Measurements from ENCODE around the gene TOR4A.
A peak's percentile ranks its signal among the peaks of the same experiment; 100 is the strongest.
"Not testable (repeated sequence)": the region's sequence is repeated elsewhere in the genome, so short reads cannot be mapped to it uniquely, and the experiment has no call there.

Gene TOR4A

DNA sequence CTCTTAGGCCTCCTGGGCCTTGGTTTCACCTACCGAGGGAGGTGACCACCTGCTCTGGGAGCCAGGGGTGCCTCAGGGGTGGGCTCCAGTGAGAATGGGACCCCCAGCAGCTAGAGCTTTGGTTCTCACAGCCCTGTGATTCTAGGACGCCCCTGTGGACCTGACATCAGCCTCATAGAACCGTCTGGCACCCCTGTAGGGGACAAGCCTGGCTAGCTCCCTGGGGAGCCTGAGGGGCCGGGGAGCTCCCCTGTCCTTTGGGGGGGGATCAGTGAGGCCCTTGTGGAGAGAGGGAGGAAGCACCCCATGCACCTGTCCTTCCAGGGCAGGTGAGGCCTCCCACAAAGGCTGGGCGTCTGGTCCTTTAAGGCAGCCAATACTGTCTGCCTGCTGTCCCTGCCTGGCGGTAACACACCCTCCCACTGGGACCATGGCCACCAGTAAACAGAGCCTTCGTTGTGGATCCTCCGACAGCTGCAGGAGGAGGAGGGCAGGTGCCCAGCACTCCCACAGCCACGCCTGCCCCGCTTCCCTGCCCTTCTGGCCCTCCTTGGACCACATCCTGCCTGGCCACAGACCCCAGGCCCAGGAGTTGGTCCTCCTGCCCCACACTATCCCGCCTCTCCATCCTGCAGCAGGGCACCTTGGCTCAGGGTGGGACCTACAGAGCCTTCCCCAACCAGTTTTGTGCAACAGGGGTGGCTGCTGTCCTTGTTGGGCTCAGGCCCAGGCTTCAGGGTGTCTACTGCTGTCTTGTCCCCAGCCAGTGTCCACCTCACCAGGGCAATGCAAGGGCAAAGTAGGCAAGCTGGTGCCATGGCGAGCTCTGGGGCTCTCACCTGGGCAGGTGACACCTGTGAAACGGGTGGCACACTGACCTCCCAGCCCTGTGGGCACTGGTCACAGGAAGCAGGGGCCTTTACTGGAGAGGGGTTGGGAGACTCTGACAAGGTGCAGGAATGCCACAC lies 39.5 kb upstream of the TOR4A start:
- peak; percentile 89 for DNase-seq (ENCODE audit: low spot score)

DNA sequence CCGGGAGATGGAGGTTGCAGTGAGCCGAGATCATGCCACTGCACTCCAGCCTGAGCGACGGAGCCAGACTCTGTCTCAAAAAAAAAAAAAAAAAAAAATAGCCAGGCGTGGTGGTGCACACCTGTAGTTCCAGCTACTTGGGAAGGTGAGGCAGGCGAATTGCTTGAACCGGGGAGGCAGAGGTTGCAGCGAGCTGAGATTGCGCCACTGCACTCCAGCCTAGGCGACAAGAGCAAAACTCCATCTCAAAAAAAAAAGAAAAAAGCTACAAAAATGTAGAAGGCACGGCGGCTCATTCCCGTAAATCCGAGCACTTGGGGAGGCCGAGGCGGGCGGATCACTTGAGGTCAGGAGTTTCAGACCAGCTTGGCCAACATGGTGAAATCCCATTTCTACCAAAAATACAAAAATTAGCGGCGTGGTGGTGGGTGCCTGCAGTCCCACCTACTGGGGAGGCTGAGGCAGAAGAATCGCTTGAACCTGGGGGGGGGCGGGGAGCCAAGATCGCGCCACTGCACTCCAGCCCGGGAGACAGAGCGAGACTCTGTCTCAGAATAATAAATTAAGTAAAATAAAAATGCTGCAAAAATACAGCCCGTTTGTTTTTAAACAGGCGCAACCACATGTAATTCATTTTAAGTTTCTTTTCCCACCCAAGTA lies 37.9 kb upstream of the TOR4A start:
- not testable (repeated sequence) for DNase-seq (ENCODE audit: low spot score)

DNA sequence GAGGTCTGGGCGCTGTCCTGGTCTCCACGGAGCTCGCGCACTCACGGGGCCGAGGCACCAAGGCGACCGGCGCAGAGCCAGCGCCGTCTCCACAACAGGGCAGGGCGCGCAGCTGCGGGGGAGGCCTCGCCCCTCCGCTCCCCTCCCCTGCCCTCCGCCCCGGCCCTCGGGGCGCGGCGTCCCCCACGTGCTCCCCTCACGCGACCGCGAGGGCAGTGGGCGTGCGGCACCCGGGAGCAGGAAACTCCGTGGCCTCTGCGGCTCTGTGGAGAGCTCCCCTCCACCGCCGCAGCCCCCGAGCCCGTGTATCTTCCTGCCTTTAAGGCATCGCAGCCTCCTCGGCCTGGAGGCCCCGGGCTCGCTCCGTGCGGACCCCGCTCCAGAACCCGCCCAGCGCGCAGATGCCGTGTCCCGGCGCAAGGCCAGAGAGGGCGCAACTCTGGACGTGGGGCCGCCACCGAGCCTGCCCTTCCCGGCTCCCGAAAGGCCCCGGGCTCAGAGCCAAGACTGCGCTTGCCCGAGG lies 37.1 kb upstream of the TOR4A start:
- peak; percentile 86 for DNase-seq (ENCODE audit: low spot score)

DNA sequence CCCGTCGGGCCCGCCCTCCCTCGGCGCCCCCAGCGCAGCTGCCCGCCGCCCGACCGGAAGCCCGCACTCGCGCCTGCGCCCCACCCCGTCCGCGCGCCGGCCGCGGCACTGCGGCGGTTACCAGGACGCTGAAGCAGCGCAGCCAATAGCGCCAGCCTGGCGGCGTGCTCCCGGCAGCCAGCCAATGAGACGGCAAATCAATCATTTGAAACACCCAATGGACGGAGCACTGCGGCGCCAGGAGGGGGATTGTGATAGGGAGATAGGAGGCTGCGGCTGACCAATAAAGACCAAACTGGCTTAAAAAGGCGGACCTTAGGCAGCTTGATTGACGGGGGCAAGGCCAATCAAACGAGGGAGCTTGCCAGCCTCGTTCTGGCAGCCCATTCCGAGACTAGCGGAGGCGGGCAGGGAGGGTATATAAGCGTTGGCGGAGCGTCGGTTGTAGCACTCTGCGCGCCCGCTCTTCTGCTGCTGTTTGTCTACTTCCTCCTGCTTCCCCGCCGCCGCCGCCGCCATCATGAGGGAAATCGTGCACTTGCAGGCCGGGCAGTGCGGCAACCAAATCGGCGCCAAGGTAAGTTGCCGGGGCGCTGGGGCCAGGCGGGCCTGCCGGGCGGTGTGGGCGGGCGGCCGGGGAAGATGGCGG lies 36.6 kb upstream of the TOR4A start, which contains the start of gene TUBB4B:
TUBB4B (plus strand) TSS at position 447 of the 649 bp plus-strand sequence; CDS start at position 521, 74 bp downstream.
- DNase-seq (ENCODE audit: low spot score) = peak; percentile 100

DNA sequence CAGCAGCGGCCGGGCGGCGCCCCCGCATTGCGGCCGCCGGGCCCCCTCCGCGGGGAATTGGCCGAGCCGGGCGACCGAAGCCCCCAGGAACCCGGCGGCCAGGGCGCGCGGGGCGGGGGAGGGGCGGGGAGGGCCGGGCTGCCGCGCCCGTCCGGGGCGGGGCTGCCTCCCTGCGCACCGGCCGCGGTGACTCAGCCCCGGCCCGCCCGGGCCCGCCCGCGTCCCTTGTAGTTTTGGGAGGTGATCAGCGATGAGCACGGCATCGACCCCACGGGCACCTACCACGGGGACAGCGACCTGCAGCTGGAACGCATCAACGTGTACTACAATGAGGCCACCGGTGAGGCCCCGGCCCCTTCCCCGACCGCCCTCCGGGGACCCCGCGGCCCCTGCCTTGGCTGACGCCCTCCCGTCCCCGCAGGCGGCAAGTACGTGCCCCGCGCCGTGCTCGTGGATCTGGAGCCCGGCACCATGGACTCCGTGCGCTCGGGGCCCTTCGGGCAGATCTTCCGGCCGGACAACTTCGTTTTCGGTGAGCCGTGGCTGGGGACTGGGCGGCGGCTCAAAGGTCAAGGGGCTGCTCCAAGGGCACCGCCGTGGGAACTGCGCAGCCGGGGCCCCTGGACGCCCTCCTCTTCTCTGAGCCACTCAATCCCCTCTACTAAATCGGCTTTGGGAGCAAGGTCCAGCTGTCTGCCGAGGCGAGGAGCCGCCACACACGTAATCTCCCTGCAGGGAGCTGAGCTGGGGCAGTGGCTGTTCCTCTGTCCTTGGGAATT lies 35.8 kb upstream of the TOR4A start:
- DNase-seq (ENCODE audit: low spot score) = no peak

DNA sequence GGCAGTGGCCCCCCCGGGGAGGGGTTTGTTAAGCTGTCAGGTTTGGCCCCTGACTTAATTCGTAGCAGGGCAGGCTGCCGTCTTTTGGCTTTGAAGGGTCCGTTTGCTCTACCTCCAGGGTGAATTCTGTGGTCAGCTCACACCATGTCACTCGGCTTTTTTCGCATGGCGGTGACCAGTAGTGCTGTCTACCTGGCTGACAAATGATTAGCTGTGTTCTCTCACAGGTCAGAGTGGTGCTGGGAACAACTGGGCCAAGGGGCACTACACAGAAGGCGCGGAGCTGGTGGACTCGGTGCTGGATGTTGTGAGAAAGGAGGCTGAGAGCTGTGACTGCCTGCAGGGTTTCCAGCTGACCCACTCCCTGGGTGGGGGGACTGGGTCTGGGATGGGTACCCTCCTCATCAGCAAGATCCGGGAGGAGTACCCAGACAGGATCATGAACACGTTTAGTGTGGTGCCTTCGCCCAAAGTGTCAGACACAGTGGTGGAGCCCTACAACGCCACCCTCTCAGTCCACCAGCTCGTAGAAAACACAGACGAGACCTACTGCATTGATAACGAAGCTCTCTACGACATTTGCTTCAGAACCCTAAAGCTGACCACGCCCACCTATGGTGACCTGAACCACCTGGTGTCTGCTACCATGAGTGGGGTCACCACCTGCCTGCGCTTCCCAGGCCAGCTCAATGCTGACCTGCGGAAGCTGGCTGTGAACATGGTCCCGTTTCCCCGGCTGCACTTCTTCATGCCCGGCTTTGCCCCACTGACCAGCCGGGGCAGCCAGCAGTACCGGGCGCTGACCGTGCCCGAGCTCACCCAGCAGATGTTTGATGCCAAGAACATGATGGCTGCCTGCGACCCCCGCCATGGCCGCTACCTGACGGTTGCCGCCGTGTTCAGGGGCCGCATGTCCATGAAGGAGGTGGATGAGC lies 35.0 kb upstream of the TOR4A start:
- DNase-seq (ENCODE audit: low spot score) = no peak

DNA sequence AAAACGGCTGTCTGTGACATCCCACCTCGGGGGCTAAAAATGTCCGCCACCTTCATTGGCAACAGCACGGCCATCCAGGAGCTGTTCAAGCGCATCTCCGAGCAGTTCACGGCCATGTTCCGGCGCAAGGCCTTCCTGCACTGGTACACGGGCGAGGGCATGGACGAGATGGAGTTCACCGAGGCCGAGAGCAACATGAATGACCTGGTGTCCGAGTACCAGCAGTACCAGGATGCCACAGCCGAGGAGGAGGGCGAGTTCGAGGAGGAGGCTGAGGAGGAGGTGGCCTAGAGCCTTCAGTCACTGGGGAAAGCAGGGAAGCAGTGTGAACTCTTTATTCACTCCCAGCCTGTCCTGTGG lies 34.3 kb upstream of the TOR4A start:
- not testable (repeated sequence) for DNase-seq (ENCODE audit: low spot score)

DNA sequence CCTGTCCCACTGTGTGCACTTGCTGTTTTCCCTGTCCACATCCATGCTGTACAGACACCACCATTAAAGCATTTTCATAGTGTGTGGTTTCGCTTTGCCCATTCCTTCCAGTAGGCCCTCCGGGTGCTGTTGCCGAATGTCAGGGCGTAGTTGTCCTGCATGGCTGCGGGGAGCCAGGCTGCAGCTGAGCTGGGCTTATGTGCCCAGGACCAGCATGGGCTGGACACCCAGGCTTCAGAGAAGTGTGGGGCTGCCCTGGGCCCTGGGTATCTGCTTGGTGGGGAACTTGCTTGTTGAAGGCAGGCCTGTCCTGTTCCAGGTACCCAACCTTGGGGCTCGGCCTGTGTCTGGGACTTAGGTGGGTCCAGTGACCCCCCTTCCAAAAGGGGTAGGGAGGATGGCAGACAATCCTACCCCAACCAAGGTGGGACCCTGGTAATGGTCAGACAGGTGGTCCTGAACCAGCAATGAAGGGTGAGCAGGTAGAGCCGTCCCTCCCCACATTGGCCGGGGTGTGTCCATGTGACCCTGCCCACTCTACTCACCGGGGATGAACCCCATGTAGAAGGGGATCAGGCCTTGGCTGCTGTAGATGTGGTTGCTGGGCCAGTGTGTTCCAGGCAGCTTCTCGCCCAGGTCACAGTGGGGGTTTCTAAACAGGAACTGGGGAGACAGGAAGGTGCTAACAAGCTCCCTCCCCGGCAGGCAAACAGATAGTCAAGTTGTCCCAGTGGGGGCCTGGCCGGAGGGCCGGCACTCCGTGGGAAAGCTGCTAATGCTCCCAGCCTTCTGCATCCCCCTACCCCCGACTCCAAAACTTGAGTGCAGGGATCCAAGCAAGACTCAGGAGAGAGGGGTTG lies 33.7 kb upstream of the TOR4A start:
- no peak for DNase-seq (ENCODE audit: low spot score)

DNA sequence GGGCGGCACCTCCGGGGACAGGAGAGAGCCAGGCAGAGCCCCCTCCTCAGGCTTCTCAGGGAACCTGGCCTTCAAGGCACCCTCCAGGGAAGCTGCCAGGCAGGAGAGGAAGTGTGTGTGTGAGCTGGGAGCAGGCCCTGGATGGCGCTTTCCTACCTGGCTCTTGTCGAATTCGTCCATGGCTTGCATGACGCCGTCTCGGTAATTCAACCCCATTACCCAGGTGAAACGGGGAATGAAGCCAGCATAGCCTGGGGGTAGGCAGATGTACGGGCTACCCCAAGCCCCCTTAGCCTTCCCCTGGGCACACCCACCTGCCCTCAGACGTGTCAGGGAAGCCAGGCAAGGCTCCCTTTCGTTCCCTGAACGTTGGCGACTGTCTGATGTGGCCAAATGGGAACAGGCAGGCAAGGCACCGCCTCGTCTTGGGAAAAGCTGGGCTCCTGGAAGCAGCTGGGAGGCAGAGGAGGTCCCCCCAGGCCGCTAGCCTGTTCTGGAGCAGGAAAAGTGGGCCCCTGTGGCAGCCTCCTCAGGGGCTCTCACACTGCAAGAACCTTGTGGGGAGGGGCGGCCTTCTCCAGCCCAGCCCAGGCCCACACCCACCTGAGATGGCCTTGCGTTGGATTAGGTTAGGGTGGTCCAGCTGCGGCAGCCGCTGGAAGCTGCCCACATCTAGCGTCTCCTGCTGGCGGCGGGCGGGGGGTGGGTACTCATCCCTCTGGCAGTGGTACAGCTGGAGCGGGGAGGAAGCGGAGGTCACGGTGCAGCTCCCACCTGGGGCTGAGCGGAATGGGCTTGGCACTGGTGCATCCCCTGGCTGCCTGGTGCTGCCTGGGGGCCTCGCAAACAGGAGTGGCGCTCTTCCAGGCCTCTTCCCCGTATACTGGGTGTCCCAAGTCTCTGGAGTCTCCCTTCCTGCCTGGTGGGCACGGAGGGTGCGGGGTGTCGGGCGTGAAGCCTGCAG lies 32.8 kb upstream of the TOR4A start:
- DNase-seq (ENCODE audit: low spot score) = no peak

DNA sequence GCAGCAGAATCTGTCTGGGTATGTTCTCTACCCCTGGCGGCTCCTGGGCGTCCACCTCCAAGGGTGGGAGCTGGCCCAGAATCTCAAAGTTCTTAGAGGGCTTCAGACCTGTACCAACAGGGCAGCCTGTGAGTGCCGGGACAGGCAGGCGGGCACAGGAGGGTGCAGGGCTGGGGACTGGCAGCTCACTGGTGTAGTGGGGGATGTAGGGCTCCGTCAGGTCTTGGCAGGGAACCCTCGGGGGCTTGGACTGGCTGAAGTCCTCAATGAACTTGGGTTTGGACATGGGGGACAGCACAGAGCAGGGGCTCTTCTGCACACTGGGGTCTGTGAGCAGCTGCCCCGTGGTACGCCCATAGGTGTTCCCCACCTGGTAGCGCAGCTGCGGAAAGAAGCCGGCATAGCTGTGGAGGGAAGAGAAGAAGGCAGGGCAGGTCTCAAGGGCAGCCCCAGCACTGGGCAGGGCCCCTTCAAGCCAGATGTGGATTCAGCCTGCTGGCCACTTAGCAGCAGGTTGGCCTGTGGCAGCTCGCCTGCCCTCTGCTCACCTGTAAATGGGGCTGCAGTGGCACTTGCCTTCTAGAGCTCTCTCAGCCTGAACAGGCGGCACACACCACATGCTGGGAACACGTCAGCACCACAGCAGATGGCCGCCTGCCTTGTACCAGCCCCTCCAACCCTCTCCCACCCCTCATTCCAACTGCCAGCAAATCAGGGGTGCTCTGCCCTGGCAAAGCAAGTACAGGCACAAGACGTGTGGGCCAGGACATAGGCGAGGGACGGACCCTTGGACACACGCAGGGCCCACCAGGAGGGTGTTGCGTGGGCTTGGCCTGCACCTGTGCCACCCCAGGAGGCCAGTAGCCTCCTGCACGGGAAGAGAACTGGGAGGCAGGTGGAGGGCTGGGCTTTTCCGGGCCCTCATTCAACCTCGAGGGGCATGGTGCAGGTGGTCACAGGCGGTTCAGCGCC lies 31.8 kb upstream of the TOR4A start:
- DNase-seq (ENCODE audit: low spot score) = no peak

DNA sequence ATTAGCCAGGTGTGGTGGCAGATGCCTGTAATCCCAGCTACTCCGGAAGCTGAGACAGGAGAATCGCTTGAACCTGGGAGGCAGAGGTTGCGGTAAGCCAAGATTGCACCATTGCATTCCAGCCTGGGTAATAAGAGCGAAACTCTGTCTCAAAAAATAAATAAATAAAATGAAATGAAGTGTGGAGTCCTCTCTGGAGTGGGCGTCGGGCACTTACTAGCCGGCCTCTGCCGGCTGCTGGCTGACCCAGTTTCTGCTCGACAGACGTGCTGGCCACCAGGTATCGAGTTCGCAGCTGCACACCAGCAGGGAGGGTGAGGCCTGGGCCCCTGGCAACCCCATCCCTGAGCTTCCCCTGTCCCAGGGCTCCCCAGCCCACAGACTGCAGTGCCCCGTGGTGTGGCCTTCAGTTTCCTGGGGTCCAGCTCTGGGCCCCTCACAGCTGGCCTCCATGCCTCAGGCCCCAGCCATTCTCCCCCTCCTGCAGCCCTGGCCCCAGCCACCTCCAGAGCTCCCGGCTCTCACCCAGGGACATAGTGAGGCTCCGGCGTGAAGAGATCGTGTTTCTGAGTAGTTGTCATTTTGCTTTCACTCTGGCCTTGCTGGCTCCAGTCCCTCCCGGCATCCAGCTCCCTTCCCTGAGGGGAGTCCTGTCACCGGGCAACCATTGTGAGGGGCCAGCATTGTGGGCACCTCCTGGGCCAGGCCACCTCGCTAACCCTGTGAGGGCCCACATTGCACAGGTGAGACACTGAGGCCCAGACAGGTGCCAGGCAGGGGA lies 30.2 kb upstream of the TOR4A start:
- DNase-seq (ENCODE audit: low spot score) = no peak

DNA sequence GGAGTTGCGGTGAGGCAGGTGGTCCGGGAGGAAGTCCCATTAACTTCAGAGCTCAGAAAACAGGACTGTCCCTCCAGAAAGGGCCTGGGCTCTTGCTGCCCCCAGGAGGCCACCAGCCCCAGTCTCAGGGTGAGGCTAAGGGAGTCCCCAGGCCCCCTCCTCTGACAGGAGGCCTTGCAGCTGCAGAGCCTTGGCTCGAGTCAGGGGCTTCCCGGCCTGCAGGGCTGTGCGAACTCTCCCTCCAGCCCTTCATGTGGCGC lies 29.7 kb upstream of the TOR4A start:
- no peak for DNase-seq (ENCODE audit: low spot score)

DNA sequence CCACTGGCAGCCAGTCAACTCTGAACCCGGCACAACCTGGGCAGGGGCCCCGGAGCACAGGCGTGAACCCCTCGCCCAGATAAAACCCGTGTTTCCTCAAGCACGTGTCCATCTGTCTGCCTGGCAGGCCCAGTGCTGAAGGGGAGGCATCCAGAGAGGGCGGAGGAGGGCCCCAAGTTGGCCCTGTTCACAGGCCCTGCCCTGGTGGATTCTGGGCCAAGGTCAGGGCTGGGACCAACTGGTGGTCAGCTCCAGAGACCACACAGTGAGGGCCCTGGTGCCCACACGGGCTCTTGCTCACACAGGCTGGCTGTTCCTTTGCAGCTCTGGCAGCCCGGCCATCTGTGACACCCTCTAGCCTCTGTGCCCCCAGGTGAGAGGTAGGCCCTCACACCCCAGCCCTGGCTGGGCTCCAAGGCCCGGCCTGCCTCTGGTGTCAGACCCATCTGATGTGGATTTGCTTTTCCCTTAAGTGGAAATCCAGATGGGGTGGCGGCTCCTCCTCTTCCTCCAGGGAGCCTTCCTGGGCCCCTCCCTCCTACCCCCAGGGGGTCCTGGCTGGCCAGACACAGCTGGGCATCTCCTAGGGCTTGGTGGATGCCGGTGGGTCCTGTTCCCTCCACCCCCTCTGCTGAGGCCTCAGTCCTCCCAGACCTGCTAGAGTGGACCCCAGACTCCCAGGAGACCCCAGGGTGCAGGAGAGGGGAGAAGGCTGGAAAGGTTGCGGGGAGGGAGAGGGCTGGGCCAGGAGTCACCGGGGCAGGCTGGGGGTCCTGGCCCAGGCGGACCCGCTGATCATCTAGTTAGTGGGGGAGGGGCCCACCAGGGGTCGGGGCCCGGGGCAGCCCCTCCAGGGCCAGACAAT lies 27.0 kb upstream of the TOR4A start:
- no peak for DNase-seq (ENCODE audit: low spot score)

DNA sequence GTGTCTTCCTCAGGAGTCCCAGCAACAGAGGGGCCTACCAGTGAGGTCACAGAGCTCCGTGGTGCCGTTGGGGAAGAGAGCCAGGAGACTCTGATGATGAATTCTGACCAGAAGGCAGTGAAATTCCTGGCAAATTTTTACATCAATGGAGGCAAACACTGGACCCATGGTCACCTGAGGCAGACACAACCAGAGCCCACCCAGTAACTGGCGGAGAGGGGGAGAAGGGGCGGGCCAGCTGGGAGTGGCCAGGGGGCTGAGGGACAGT lies 26.4 kb upstream of the TOR4A start, which contains the start of gene STPG3:
STPG3 (plus strand) TSS at position 93 of the 268 bp plus-strand sequence; CDS start at position 94, 1 bp downstream.
- no peak for DNase-seq (ENCODE audit: low spot score)

DNA sequence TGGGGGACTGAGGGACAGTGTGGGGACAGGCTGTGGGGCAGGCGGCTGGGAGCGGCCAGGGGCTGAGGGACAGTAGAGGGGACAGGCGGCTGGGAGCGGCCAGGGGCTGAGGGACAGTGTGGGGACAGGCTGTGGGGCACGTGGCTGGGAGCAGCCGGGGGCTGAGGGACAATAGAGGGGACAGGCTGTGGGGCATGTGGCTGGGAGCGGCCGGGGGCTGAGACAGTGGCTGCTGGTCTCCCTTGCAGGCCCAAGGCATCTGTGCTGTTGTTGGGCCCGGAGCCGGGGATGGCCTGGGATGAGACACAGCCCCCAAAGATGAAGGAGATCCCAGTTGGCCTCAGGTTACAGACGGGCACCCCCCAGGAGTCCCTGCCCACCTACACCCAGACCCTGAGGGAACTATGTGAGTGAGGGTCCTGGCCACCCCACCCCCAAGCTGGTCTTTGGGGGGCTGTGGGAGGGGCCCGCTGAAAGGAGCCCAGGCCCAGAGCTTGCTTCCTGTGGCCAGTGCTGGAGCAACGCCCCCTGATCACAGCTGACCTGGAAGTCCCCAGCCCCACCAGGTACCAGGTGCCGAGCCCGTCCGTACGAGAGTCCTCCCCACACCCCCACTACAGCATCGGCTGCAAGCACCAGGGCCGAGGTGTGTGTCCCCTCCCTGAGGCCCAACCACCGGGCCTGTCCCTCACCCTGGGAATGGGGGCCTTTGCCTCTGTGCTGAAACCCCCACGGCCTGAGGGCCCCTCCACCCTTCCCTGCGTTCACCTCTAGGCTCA lies 25.8 kb upstream of the TOR4A start:
- DNase-seq (ENCODE audit: low spot score) = no peak

Data from Ammon's horn (tissue), 1 donor.